Natural killer cell (primary cell): Measurements from ENCODE around the gene HEXD. TPM values are rescaled to one million over a fixed set of nuclear protein-coding genes. Genes with fewer than 3 reads are reported as not detected.

ENCODE experiments used
- ATAC-seq, 3 donors: fragments of 150-1000 bp in 2 of 3; fragments of 200-7000 bp in 1 of 3; cut with Tn5 transposase; 1 replicate in 1 of 3; 2 replicates in 2 of 3; pipeline ENCODE4 v1.10.0; 2021; ENCODE audit warnings: mild to moderate bottlenecking in 2 of 3, moderate library complexity in 2 of 3
- DNase-seq, 2 donors: peaks; one replicate each; pipeline versions ENCODE4 v3.0.0 to v3.0.0-alpha.2; 2013 to 2021; ENCODE audit warnings: mixed read lengths in 1 of 2
- H3K27ac ChIP-seq: one replicate; pipeline ENCODE4 v1.5.1; 2013; ENCODE audit warnings: mild to moderate bottlenecking, low read length
- H3K27me3 ChIP-seq: one replicate; pipeline ENCODE4 v1.6.1; 2013; ENCODE audit warnings: low read length; ENCODE audit not compliant: control insufficient read depth, insufficient read depth
- H3K36me3 ChIP-seq: one replicate; pipeline ENCODE4 v1.6.1; 2013; ENCODE audit warnings: low read length; ENCODE audit not compliant: control insufficient read depth, insufficient read depth
- H3K4me1 ChIP-seq: one replicate; pipeline ENCODE4 v1.6.1; 2013; ENCODE audit warnings: low read length; ENCODE audit not compliant: control insufficient read depth, insufficient read depth
- H3K4me3 ChIP-seq: one replicate; pipeline ENCODE4 v1.5.1; 2013; ENCODE audit warnings: low read length
- H3K9me3 ChIP-seq: one replicate; pipeline ENCODE4 v1.6.1; 2013; ENCODE audit warnings: low read length; ENCODE audit not compliant: control insufficient read depth, insufficient read depth
- H3K27ac Mint-ChIP-seq, 2 donors: one replicate each; pipeline ENCODE4 v1.8.0; 2022; ENCODE audit warnings: mild to moderate bottlenecking in 2 of 2, mixed read lengths in 2 of 2, moderate library complexity in 1 of 2
- H3K27me3 Mint-ChIP-seq, 2 donors: one replicate each; pipeline ENCODE4 v1.8.0; 2022; ENCODE audit warnings: low read depth in 2 of 2, mixed read lengths in 2 of 2
- H3K36me3 Mint-ChIP-seq: one replicate; pipeline ENCODE4 v1.8.0; 2022; ENCODE audit warnings: mixed read lengths
- H3K4me1 Mint-ChIP-seq, 2 donors: one replicate each; pipeline ENCODE4 v1.8.0; 2022; ENCODE audit warnings: mixed read lengths in 2 of 2
- H3K4me3 Mint-ChIP-seq: one replicate; pipeline ENCODE4 v1.8.0; 2022; ENCODE audit warnings: mild to moderate bottlenecking, moderate library complexity, mixed read lengths
- H3K9me3 Mint-ChIP-seq, 2 donors: one replicate each; pipeline ENCODE4 v1.8.0; 2022; ENCODE audit warnings: mixed read lengths in 2 of 2
- CTCF ChIP-seq: fragments of 200-600 bp; IDR thresholded peaks from one replicate; pipeline ENCODE4 v1.8.0; 2022; ENCODE audit warnings: antibody characterized with exemption
- WGBS: methylation state at CpG from one replicate; pipeline ENCODE4 v1.1.7; 2013; ENCODE audit warnings: missing lambda C conversion rate; ENCODE audit not compliant: insufficient coverage; 5-methylcytosine and 5-hydroxymethylcytosine counted together
- intact Hi-C: fragments of 100-400 bp; cut with micrococcal nuclease; formaldehyde crosslinking; loops from one replicate; pipeline ENCODE4 v1.14.2; 2022
- total RNA-seq, 4 donors: library from RNA; stranded (reverse); fragments of 120-200 nt in 1 of 4; gene quantifications; one replicate each; pipeline versions ENCODE4 v1.2.3 to v1.2.4, GENCODE V29; 2013 to 2022

Gene HEXD
- total RNA-seq, 3 donors from 2014 or later (not counting 1 experiment from before 2014, with no cell fraction given), result 35.7 to 57.4 (median 51.5) TPM

DNA sequence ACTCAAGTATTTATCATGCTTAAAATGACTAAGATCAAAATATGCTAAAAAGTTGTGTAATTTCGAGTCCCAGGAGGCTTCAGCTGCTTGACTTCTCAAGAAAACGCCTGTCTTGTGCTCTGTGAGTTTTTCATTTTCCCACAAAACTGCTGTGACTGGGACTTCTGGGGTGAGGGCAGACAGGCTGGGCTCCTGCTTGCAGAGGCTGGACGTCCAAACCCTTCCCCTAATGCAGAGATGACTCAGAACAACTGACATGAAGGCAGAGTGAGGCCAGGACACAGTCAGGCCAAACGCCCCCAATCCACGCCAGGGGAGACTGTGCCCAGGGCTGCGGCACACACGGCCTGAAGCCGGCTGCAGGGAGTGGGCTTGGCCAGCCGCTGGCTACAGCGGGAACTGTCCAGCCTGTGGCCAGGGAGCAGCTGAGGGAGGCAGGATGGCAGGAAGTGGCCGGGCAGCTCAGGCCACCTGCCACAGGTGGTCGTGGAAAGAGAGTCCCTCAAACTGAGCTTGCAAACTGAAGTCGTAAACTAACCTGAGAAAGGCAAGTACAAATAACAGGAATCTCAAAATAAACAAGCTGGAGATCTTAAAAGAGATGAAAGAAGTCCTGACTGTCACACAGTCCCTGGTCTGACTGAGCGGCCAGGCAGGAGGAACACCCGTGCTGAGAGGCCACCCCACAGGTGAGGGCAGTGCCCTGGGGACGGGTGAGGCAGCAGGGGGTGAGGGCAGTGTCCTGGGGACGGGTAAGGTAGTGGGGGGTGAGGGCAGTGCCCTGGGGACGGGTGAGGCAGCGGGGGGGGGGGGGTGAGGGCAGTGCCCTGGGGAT lies 21.3 kb upstream of the HEXD start:
- Mint-ChIP-seq H3K27ac (no peak overlapping the region), H3K9me3 (no peaks in the 10 kb centered on the region), H3K27me3 (no peaks in the 10 kb centered on the region), H3K4me1 (peaks cover 13 to 14% of the 10 kb centered on the region in 2 donors), H3K36me3 (no peaks in the 10 kb centered on the region), H3K4me3 (no peak overlapping the region)
- Histone ChIP-seq H3K36me3 (peaks cover 11% of the 10 kb centered on the region), H3K4me1 (peaks cover 23% of the 10 kb centered on the region), H3K4me3 (no peak overlapping the region), H3K27ac (no peak overlapping the region), H3K27me3 (no peaks in the 10 kb centered on the region), H3K9me3 (no peaks in the 10 kb centered on the region)
- 82% methylated on average over 18 of the region's 19 CpGs for WGBS
- DNase-seq, result no peak
- no peak for TF ChIP-seq CTCF
- intact Hi-C loops, result no loop called here
- ATAC-seq, result no peak

DNA sequence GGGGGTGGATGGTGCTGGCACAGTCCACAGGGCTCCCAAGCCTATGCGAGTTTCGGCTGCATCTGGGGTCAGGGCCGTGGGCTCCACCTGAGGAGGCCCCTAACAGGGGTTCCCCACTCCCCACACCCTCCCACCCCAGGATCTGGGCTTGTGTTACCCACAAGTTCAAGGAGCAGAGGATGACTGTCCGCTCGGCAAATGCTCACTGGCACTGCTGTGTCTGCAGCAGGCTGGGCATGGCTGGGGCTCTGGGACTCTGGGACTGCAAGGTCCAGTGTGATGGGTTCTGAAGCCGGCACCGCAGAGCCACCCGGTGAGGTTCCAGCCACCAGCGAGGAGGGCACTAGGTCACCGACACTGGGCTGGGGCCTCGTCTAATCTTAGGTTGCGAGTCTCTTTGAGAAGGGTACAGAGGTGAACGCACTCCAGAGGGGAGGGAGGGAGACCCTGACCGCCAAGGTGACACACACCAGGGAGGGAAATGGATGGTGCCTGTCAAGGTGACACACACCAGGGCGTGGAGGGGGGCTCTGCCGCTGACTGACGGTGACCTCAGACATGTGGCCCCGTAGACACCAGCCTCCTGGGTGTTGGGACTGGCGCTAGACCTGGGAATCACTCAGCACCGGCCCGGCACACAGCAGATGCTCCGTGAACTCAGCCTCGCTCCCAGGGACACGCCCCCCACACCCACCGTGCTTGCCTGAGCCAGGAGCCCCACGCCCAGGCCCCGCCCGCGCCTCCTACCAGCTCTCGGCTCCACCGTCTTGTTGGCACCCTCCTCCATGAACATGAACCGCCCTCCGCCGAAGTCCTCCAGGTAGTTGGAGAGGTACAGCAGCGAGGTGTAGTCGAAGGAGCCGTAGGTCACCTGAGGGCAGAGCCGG lies 20.5 kb upstream of the HEXD start:
- ATAC-seq (no peak), DNase-seq (no peak)
- Mint-ChIP-seq H3K27ac (no peak overlapping the region), H3K4me3 (no peak overlapping the region), H3K4me1 (peaks cover 13 to 14% of the 10 kb centered on the region in 2 donors), H3K9me3 (no peaks in the 10 kb centered on the region), H3K36me3 (no peaks in the 10 kb centered on the region), H3K27me3 (no peaks in the 10 kb centered on the region)
- WGBS, result 94% methylated on average over 38 of the region's 38 CpGs
- no peaks in the 10 kb centered on the region for H3K27me3 ChIP-seq
- peaks cover 6% of the 10 kb centered on the region for H3K36me3 ChIP-seq
- H3K4me1 ChIP-seq, result peaks cover 23% of the 10 kb centered on the region
- H3K4me3 ChIP-seq, result no peak overlapping the region
- intact Hi-C loops, result no loop called here
- H3K9me3 ChIP-seq, result no peaks in the 10 kb centered on the region
- no peak for TF ChIP-seq CTCF
- H3K27ac ChIP-seq, result no peak overlapping the region

DNA sequence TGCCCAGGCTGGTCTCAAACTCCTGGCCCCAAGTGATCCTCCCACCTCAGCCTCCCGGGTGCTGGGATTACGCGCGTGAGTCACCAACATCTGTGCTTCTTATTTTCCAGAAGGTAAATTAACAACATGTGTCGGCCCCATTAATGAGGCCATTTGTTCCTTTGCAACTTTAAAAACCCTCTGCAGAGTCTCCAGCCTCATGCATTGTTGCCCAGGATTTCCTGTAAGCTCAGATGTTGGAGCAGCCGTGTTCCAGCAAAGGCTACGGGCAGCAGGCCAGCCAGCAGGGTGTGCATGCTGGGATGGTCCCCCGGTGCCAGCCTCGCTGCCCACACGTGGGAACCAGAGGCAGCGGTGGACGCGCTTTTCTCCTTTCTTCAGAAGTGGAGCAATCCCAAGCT lies 19.1 kb upstream of the HEXD start:
- H3K4me1 Mint-ChIP-seq, result peaks cover 13 to 18% of the 10 kb centered on the region in 2 donors
- H3K4me3 ChIP-seq, result no peak overlapping the region
- H3K9me3 ChIP-seq, result no peaks in the 10 kb centered on the region
- H3K36me3 Mint-ChIP-seq, result no peaks in the 10 kb centered on the region
- intact Hi-C loops, result no loop called here
- no peak for TF ChIP-seq CTCF
- ATAC-seq, result no peak
- no peaks in the 10 kb centered on the region for H3K9me3 Mint-ChIP-seq
- WGBS, result 90% methylated on average over 13 of the region's 13 CpGs
- no peak overlapping the region for H3K27ac ChIP-seq
- H3K27ac Mint-ChIP-seq, result no peak overlapping the region
- no peaks in the 10 kb centered on the region for H3K27me3 Mint-ChIP-seq
- DNase-seq, result no peak
- no peak overlapping the region for H3K4me3 Mint-ChIP-seq
- H3K36me3 ChIP-seq, result peaks cover 7% of the 10 kb centered on the region
- H3K4me1 ChIP-seq, result peaks cover 23% of the 10 kb centered on the region
- H3K27me3 ChIP-seq, result no peaks in the 10 kb centered on the region
